ENCODE results near the gene FGF10.

The FGF10 gene

DNA sequence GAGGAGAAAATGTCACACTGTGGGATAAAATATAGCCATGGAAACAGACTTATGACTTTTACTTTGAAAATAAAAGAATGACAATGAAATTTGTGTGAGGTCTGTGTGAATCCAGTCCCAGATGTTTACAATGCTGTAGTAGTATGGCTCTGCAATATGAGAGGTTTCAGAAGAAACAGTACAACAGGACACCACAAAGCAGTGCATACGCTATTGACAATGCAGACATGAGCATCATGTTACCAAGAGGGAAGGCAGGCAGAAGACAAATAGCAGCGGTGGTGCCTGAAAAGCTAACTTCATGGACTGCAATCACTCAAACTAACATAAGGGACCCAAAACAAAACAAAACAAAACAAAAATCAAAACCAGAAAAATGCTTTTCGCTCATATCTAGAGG lies 1.8 kb downstream of the FGF10 start:
- Histone ChIP-seq H3K27me3 (ENCODE audit: low read depth, low read length) (no peaks in the 10 kb centered on the region), H3K27ac (ENCODE audit: low read length) (peak overlapping the region; percentile 19), H3K4me3 (ENCODE audit: low read depth in 1 of 2, low read length in 2 of 2) (peak overlapping the region; percentile 62 to 82), H3K4me1 (ENCODE audit: control insufficient read depth in 1 of 2, insufficient read depth in 2 of 2, low read length in 2 of 2) (peaks cover 0 to 21% of the 10 kb centered on the region in 2 donors), H3K9me3 (ENCODE audit: control insufficient read depth in 1 of 2, low read length in 2 of 2) (no peaks in the 10 kb centered on the region), H3K36me3 (ENCODE audit: control insufficient read depth in 1 of 2, insufficient read depth in 2 of 2, low read length in 2 of 2) (no peaks in the 10 kb centered on the region)

DNA sequence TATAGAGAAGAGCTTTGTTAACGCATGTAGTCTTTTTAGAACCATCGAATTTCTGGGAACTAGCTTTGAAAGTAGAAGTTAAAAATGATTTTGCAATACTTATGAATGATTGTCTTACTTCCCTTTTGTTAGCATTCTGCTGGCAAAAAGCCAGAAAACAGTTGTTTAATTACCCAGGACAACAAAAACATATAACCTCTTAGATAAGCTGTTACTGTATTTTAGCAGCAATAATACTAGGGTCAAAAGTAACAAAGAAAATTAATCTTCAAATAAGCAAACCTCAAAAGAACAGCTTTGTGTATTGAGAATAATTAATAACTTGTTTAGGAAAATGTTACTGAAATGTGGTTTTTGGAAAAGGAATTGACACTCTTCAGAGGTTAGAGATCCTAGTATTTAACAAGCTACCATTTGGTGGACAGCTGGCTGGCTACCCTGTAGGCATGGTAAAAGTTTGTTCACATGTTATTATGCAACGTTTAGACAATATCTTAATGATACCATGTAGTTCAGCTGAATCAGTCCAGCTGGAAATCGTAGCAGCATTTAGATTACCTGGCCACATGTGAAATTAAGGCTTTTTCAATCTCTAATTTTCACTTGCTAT lies 3.8 kb downstream of the FGF10 start:
- Histone ChIP-seq H3K27ac (ENCODE audit: low read length) (no peak overlapping the region), H3K27me3 (ENCODE audit: low read depth, low read length) (no peaks in the 10 kb centered on the region), H3K4me3 (ENCODE audit: low read depth in 1 of 2, low read length in 2 of 2) (peak overlapping the region in 1 of 2 donors; percentile 44), H3K9me3 (ENCODE audit: control insufficient read depth in 1 of 2, low read length in 2 of 2) (no peaks in the 10 kb centered on the region), H3K4me1 (ENCODE audit: control insufficient read depth in 1 of 2, insufficient read depth in 2 of 2, low read length in 2 of 2) (peaks cover 0 to 21% of the 10 kb centered on the region in 2 donors), H3K36me3 (ENCODE audit: control insufficient read depth in 1 of 2, insufficient read depth in 2 of 2, low read length in 2 of 2) (no peaks in the 10 kb centered on the region)

DNA sequence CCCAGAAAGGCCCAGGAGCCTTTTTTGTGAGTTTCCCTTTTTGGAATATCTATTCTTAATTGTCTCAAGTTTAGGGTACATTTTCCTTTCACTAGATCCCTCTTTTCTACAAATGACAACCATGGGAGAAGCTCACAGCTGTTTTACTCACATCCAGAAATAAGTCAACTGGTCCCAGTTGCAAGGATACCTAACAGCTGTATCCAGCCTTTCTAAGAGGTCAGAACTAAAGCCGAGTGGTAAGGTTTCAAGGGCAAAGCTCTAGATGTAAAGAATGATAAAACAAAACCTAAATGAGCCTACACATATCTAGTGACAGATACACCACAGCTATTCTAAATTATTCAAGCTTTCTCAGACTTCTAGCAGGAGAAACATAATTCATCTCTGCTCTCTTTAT lies 4.4 kb downstream of the FGF10 start:
- Histone ChIP-seq H3K4me1 (ENCODE audit: control insufficient read depth in 1 of 2, insufficient read depth in 2 of 2, low read length in 2 of 2) (peaks cover 0 to 21% of the 10 kb centered on the region in 2 donors), H3K27me3 (ENCODE audit: low read depth, low read length) (no peaks in the 10 kb centered on the region), H3K4me3 (ENCODE audit: low read depth in 1 of 2, low read length in 2 of 2) (no peak overlapping the region), H3K36me3 (ENCODE audit: control insufficient read depth in 1 of 2, insufficient read depth in 2 of 2, low read length in 2 of 2) (no peaks in the 10 kb centered on the region), H3K27ac (ENCODE audit: low read length) (peak overlapping the region; percentile 1), H3K9me3 (ENCODE audit: control insufficient read depth in 1 of 2, low read length in 2 of 2) (no peaks in the 10 kb centered on the region)

DNA sequence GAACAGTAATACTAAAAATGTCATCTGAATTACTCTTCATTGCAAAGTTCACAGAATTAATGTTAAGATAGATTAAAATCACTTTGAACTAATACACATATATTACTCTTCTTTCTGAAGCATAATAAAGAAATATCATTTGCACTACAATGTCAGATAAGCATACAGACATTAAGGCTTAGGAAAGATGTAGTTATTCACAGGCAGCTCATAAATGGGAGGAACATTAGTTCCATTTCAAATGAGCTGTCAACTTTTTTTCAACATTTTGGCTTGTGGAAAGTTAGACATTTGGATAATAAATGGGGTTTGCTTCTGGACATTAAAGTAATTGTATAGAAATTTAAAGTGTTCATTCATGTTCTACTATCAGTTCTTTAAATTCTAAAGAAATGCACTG lies 6.3 kb downstream of the FGF10 start:
- Histone ChIP-seq H3K36me3 (ENCODE audit: control insufficient read depth in 1 of 2, insufficient read depth in 2 of 2, low read length in 2 of 2) (no peaks in the 10 kb centered on the region), H3K27me3 (ENCODE audit: low read depth, low read length) (no peaks in the 10 kb centered on the region), H3K4me1 (ENCODE audit: control insufficient read depth in 1 of 2, insufficient read depth in 2 of 2, low read length in 2 of 2) (peaks cover 0 to 10% of the 10 kb centered on the region in 2 donors), H3K9me3 (ENCODE audit: control insufficient read depth in 1 of 2, low read length in 2 of 2) (no peaks in the 10 kb centered on the region), H3K27ac (ENCODE audit: low read length) (no peak overlapping the region), H3K4me3 (ENCODE audit: low read depth in 1 of 2, low read length in 2 of 2) (no peak overlapping the region)

DNA sequence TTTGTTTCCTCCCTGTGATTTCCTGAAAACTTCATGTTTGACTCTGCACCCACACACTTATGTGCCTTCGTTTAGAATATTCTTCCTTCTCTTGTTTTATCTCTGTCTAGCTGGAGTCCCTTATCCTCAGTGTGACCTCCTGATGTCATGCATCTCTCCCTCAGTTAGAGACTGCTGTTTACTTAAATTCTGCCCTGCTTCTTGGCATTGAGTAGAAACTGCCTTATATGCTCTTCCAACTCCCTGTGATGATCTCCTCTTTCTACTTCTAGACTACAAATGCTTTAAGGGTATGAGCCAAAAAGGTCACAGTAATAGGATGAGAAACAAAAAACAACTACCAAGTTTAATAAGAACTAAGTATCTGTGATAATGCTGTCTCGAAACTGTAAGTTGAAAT lies 12.2 kb downstream of the FGF10 start:
- Histone ChIP-seq H3K27ac (ENCODE audit: low read length) (no peak overlapping the region), H3K36me3 (ENCODE audit: control insufficient read depth in 1 of 2, insufficient read depth in 2 of 2, low read length in 2 of 2) (no peaks in the 10 kb centered on the region), H3K4me3 (ENCODE audit: low read depth in 1 of 2, low read length in 2 of 2) (no peak overlapping the region), H3K27me3 (ENCODE audit: low read depth, low read length) (no peaks in the 10 kb centered on the region), H3K4me1 (ENCODE audit: control insufficient read depth in 1 of 2, insufficient read depth in 2 of 2, low read length in 2 of 2) (no peaks in the 10 kb centered on the region), H3K9me3 (ENCODE audit: control insufficient read depth in 1 of 2, low read length in 2 of 2) (peaks cover 0 to 6% of the 10 kb centered on the region in 2 donors)

DNA sequence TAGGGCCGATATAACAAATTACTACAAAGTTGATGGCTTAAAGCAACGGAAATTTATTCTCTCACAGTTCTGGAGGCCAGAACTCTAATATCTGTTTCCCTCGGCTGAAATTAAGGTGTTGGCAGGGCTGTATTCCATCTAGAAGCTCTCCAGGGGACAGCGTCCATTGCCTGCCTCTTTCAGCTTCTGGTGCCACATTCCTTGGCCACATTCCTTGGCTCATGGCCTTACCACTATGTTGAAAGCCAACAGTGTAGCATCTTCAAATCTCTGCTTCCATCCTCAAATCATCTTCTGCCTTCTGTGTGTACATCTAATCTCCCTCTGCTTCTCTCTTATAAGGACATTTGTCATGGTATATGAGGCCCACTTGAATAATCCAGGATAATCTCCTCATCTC lies 17.2 kb downstream of the FGF10 start:
- no peak overlapping the region for H3K4me3 ChIP-seq (ENCODE audit: low read depth in 1 of 2, low read length in 2 of 2)
- H3K4me1 ChIP-seq (ENCODE audit: control insufficient read depth in 1 of 2, insufficient read depth in 2 of 2, low read length in 2 of 2): no peaks in the 10 kb centered on the region
- H3K27ac ChIP-seq (ENCODE audit: low read length): no peak overlapping the region
- no peaks in the 10 kb centered on the region for H3K36me3 ChIP-seq (ENCODE audit: control insufficient read depth in 1 of 2, insufficient read depth in 2 of 2, low read length in 2 of 2)
- no peaks in the 10 kb centered on the region for H3K27me3 ChIP-seq (ENCODE audit: low read depth, low read length)
- H3K9me3 ChIP-seq (ENCODE audit: control insufficient read depth in 1 of 2, low read length in 2 of 2): peaks cover 0 to 6% of the 10 kb centered on the region in 2 donors

DNA sequence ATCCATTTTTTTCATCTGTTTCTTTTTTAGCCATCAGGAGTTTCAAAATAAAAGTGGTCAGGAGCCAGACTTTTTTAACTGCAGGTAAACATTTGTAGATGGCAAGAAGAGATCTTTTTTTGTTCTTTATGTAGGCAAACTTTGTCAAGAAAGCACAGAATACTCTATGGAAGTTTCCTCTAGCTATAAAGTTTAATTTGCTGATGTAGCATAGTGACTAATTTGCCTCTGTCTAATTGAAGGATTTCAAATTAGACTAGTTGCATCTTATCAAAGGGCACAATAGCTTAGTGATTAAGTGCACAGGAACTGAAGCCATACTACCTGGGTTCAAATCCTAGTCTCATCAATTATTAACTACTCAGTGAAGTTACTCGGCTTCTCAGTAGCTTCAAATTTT lies 22.0 kb downstream of the FGF10 start:
- Histone ChIP-seq H3K4me3 (ENCODE audit: low read depth in 1 of 2, low read length in 2 of 2) (no peak overlapping the region), H3K36me3 (ENCODE audit: control insufficient read depth in 1 of 2, insufficient read depth in 2 of 2, low read length in 2 of 2) (no peaks in the 10 kb centered on the region), H3K4me1 (ENCODE audit: control insufficient read depth in 1 of 2, insufficient read depth in 2 of 2, low read length in 2 of 2) (no peaks in the 10 kb centered on the region), H3K27ac (ENCODE audit: low read length) (no peak overlapping the region), H3K9me3 (ENCODE audit: control insufficient read depth in 1 of 2, low read length in 2 of 2) (no peaks in the 10 kb centered on the region), H3K27me3 (ENCODE audit: low read depth, low read length) (no peaks in the 10 kb centered on the region)

DNA sequence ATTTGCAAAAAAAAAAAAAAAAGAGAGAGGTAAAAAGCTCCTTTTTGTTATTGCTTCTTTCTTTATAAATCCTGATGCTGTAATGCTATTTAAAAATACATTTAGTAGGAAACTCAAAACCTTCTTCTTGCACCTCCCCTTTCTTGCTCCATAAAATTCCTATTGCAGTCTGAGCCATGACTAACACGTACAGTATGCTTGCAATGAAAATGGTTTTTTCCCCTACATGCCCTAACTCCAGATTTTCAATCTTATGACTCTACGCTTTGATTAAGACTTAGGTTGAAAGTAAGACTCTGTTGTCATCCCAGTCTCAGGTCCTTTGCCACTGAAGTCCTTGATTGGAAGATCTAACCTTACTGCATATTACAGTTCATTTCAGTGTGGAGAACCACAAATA lies 23.9 kb downstream of the FGF10 start:
- Histone ChIP-seq H3K27ac (ENCODE audit: low read length) (no peak overlapping the region), H3K36me3 (ENCODE audit: control insufficient read depth in 1 of 2, insufficient read depth in 2 of 2, low read length in 2 of 2) (no peaks in the 10 kb centered on the region), H3K27me3 (ENCODE audit: low read depth, low read length) (no peaks in the 10 kb centered on the region), H3K4me3 (ENCODE audit: low read depth in 1 of 2, low read length in 2 of 2) (no peak overlapping the region), H3K4me1 (ENCODE audit: control insufficient read depth in 1 of 2, insufficient read depth in 2 of 2, low read length in 2 of 2) (peaks cover 0 to 3% of the 10 kb centered on the region in 2 donors), H3K9me3 (ENCODE audit: control insufficient read depth in 1 of 2, low read length in 2 of 2) (no peaks in the 10 kb centered on the region)

DNA sequence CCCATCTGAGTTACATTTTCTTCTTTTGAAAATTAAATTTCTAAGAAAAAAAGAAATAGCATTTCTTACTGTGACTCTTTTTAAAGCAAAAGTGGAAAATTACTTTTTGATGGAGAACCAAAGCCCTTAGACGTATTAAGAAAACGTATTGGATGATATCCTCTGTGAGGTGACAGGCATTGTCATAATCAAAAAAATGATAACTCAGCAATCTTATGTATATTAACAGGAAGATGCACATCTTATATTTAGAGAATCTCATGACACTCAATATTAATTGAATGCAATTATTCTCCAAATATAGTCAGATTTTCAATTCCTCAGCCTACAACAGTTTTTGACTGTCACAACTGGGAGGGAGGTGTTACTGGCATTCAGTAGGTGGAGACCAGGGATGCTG lies 25.1 kb downstream of the FGF10 start:
- Histone ChIP-seq H3K9me3 (ENCODE audit: control insufficient read depth in 1 of 2, low read length in 2 of 2) (no peaks in the 10 kb centered on the region), H3K27me3 (ENCODE audit: low read depth, low read length) (no peaks in the 10 kb centered on the region), H3K27ac (ENCODE audit: low read length) (no peak overlapping the region), H3K36me3 (ENCODE audit: control insufficient read depth in 1 of 2, insufficient read depth in 2 of 2, low read length in 2 of 2) (no peaks in the 10 kb centered on the region), H3K4me3 (ENCODE audit: low read depth in 1 of 2, low read length in 2 of 2) (no peak overlapping the region), H3K4me1 (ENCODE audit: control insufficient read depth in 1 of 2, insufficient read depth in 2 of 2, low read length in 2 of 2) (peaks cover 0 to 3% of the 10 kb centered on the region in 2 donors)

DNA sequence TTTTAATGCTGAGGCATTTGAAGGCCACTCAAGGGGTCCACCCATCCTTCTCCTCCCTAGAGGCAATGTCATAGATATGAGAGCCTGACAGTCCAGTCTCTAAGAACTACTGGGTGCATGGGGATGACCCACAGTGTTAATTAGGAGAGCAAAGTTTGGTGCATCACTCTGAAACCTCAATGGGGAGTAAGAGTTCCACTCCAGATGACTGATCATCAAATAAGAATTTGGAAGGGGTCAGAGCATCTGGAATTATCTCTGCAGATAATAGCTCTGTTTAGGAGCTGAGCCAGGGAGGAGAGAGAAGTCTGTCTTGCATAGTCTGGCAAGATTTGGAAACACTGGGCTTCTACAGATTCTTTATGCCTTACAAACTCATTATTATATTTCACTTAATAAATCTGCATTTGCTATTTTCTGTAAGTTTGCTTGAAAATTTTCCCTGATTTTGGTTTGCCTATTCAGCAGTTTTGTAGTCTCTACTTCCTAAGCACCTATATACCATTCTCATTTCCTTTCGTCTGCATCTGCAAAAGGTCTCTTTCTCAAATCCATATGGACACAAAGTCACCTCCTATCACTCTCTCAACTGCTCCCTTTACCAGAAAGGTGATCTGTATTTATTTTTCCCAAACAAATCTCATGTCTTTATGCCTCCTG lies 27.7 kb downstream of the FGF10 start:
- no peaks in the 10 kb centered on the region for H3K27me3 ChIP-seq (ENCODE audit: low read depth, low read length)
- peaks cover 0 to 3% of the 10 kb centered on the region in 2 donors for H3K4me1 ChIP-seq (ENCODE audit: control insufficient read depth in 1 of 2, insufficient read depth in 2 of 2, low read length in 2 of 2)
- no peak overlapping the region for H3K4me3 ChIP-seq (ENCODE audit: low read depth in 1 of 2, low read length in 2 of 2)
- no peaks in the 10 kb centered on the region for H3K36me3 ChIP-seq (ENCODE audit: control insufficient read depth in 1 of 2, insufficient read depth in 2 of 2, low read length in 2 of 2)
- no peaks in the 10 kb centered on the region for H3K9me3 ChIP-seq (ENCODE audit: control insufficient read depth in 1 of 2, low read length in 2 of 2)
- H3K27ac ChIP-seq (ENCODE audit: low read length): no peak overlapping the region

DNA sequence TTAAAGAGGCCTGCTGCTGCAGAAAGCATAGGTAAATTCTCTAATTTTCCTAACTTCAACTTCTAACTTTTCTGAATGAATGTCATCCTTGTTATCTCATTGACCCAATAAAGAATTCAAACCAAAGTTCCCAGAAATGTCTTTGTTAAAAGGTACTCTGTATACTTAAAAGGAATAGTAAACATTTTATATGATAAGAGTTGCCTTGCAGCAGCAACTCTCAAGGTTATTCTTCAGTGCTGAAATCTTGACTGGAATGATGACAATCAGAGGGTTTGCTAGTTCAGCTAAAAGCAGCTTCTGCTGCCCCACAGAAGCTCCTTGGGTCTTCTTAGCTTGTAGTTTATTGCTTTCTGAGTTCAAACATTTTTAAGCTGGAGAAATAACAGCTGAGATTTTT lies 28.3 kb downstream of the FGF10 start:
- Histone ChIP-seq H3K9me3 (ENCODE audit: control insufficient read depth in 1 of 2, low read length in 2 of 2) (no peaks in the 10 kb centered on the region), H3K36me3 (ENCODE audit: control insufficient read depth in 1 of 2, insufficient read depth in 2 of 2, low read length in 2 of 2) (no peaks in the 10 kb centered on the region), H3K27ac (ENCODE audit: low read length) (no peak overlapping the region), H3K4me3 (ENCODE audit: low read depth in 1 of 2, low read length in 2 of 2) (no peak overlapping the region), H3K4me1 (ENCODE audit: control insufficient read depth in 1 of 2, insufficient read depth in 2 of 2, low read length in 2 of 2) (peaks cover 0 to 3% of the 10 kb centered on the region in 2 donors), H3K27me3 (ENCODE audit: low read depth, low read length) (no peaks in the 10 kb centered on the region)

DNA sequence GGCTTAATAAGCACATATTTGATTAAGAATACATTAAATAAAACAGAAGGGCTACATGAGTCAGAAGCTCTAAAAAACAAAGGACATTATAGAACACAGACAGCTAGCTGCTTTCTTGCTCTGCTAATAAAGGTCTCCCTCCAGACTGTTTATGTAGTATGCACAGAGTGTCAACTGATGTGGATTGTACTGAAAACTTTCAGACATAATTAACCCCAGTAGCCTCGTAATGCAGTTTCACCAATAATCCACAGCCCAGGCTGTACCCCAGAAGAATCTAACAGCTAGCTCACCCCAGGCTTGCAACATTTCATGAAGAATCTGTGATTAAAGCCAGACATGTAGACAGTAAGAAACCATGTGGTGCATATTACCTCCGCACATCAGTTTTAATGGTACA lies 30.8 kb downstream of the FGF10 start:
- Histone ChIP-seq H3K4me3 (ENCODE audit: low read depth in 1 of 2, low read length in 2 of 2) (no peak overlapping the region), H3K27ac (ENCODE audit: low read length) (no peak overlapping the region), H3K36me3 (ENCODE audit: control insufficient read depth in 1 of 2, insufficient read depth in 2 of 2, low read length in 2 of 2) (no peaks in the 10 kb centered on the region), H3K27me3 (ENCODE audit: low read depth, low read length) (no peaks in the 10 kb centered on the region), H3K9me3 (ENCODE audit: control insufficient read depth in 1 of 2, low read length in 2 of 2) (no peaks in the 10 kb centered on the region), H3K4me1 (ENCODE audit: control insufficient read depth in 1 of 2, insufficient read depth in 2 of 2, low read length in 2 of 2) (peaks cover 0 to 3% of the 10 kb centered on the region in 2 donors)

Data from muscle layer of duodenum (tissue), 2 donors.